Activated B cell treated with CpG ODN at 0.5 μM for 24 hours (primary cell): ENCODE results near the gene KIF3B. TPM values are rescaled to one million over a fixed set of nuclear protein-coding genes. Genes with fewer than 3 reads are reported as not detected.

Experiments
- total RNA-seq: library from RNA; stranded (reverse); gene quantifications from 2 replicates; pipeline ENCODE4 v1.2.3, GENCODE V29; 2022

KIF3B gene
- total RNA-seq, 1 donor from 2014 or later: 28.4 TPM

Other genes starting within 250 kb of the KIF3B start
- gene HCK, start 225.4 kb upstream of the KIF3B start, total RNA-seq: 183 TPM in 2 replicates
- 41.9 and 48.1 TPM in 2 replicates for gene TM9SF4, start 167.9 kb upstream of the KIF3B start, total RNA-seq
- gene PLAGL2, start 69.9 kb upstream of the KIF3B start, total RNA-seq: 17.3 and 17.9 TPM in 2 replicates
- gene POFUT1, start 69.8 kb upstream of the KIF3B start, total RNA-seq: 20.4 and 24.0 TPM in 2 replicates
- gene ASXL1, start 80.7 kb downstream of the KIF3B start, total RNA-seq: 145 and 169 TPM in 2 replicates